ENCODE results near the gene IL5.

DNA sequence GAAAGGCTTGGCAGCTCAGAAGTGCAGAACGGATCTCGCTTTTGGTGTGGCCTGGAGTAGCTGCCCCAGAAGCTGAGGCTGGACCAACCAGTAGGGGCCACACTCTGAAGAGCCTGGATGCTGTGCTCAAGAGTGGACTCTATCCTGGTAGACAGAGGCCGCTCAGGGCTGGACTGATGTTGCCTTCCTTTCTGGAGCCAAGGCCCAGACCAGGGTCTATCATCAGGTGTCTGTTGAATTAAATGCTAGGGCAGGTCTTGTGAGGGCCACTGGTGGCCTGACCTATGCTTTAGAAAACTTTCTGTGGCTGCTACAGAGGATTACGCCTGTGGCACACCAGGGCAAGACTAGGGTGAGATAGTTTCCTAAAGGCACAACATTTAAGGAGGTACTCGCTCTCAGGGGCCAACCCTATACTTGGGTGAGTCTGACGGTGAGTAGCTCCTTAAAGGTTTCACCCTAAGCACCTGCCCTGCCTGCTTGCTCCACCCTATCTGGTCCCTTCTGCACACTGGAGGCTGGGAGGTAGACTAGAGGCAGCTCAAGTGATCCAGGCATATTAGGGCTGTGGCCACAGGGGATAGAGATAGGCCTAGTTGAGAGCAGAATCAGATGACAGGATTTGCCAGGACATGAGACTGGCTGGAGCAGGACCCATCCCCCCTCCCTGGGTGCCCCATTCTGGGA is 42.9 kb downstream of the IL5 start:
- TF ChIP-seq CTCF (IDR thresholded peaks at IDR 0.05; ENCODE audit: low read depth, low read length) (no peak), EZH2phosphoT487 (IDR thresholded peaks at IDR 0.05; ENCODE audit: low read depth) (no peak)

All from OCI-LY3 (cell line).